GM15510 (cell line): ENCODE measurements around the gene CHMP1B.

Experiments
- POLR2A ChIP-seq: IDR thresholded peaks from 3 replicates; pipeline ENCODE4 v1.6.1; 2011; ENCODE audit warnings: borderline replicate concordance; ENCODE audit not compliant: insufficient read length; ENCODE audit errors: extremely low read depth

Gene CHMP1B

GRCh38 chr18:11821643-11822237 lies 29.5 kb upstream of the CHMP1B start:
- no peak for TF ChIP-seq POLR2A

- no peak for TF ChIP-seq POLR2A
Observed at GRCh38 chr18:11823545-11823944, 27.7 kb upstream of the CHMP1B start.

GRCh38 chr18:11826836-11827235 lies 24.4 kb upstream of the CHMP1B start:
- TF ChIP-seq POLR2A, result no peak

- no peak for TF ChIP-seq POLR2A
Observed at GRCh38 chr18:11828786-11829432, 22.3 kb upstream of the CHMP1B start.

GRCh38 chr18:11830585-11830984 lies 20.6 kb upstream of the CHMP1B start:
- no peak for TF ChIP-seq POLR2A

- TF ChIP-seq POLR2A, result no peak
Observed at GRCh38 chr18:11831921-11832320, 19.3 kb upstream of the CHMP1B start.

- no peak for TF ChIP-seq POLR2A
Observed at GRCh38 chr18:11834772-11835171, 16.4 kb upstream of the CHMP1B start.

- no peak for TF ChIP-seq POLR2A
Observed at GRCh38 chr18:11839556-11839955, 11.7 kb upstream of the CHMP1B start.

GRCh38 chr18:11840493-11840892 lies 10.7 kb upstream of the CHMP1B start:
- TF ChIP-seq POLR2A, result no peak

- TF ChIP-seq POLR2A, result no peak
Observed at GRCh38 chr18:11842562-11842961, 8.7 kb upstream of the CHMP1B start.

- TF ChIP-seq POLR2A, result no peak
Observed at GRCh38 chr18:11844436-11844835, 6.8 kb upstream of the CHMP1B start.

GRCh38 chr18:11845654-11846053 lies 5.6 kb upstream of the CHMP1B start:
- TF ChIP-seq POLR2A, result no peak

GRCh38 chr18:11847811-11848210 lies 3.4 kb upstream of the CHMP1B start:
- TF ChIP-seq POLR2A, result no peak

GRCh38 chr18:11849279-11849678 lies 1.9 kb upstream of the CHMP1B start:
- TF ChIP-seq POLR2A, result no peak

GRCh38 chr18:11849841-11850634 lies 1.2 kb upstream of the CHMP1B start:
- no peak for TF ChIP-seq POLR2A

- no peak for TF ChIP-seq POLR2A
Observed at GRCh38 chr18:11850821-11851145, 430 bp upstream of the CHMP1B start.
